ENCODE results near the gene SPTLC2.

Gene SPTLC2

DNA sequence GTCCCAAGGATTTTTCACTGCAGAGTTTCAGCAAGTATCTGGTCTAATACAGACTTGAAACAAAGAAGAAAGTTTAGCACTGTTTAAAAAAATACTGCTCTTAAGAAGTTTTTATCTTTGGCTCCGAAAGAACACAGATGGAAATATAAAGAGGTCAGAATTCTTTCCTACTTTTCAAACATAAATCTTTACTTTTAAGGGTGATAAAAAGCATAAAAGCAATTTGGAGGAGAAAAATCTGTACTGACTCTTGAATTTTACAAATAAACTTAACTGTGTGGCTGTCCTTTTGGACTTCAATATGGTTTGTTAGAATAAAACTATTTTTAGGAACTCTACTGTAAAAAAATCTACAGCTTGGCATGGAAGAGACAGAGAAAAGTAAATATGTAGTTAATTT, 90.2 kb downstream of the SPTLC2 start:
- Histone ChIP-seq H3K36me3 (ENCODE audit: insufficient read depth) (no peaks in the 10 kb centered on the region), H2AFZ (ENCODE audit: low read depth) (no peak overlapping the region), H3K27me3 (ENCODE audit: insufficient read depth, low read depth) (no peaks in the 10 kb centered on the region), H4K20me1 (ENCODE audit: insufficient read depth) (no peaks in the 10 kb centered on the region), H3K4me1 (ENCODE audit: low read depth, poor library complexity, severe bottlenecking) (peaks cover 9% of the 10 kb centered on the region), H3K4me3 (IDR thresholded peaks at IDR 0.05; ENCODE audit: insufficient read depth, low read depth, low read length) (no peak overlapping the region), H3K27ac (no peak overlapping the region), H3K79me2 (ENCODE audit: insufficient read depth, low read depth) (no peaks in the 10 kb centered on the region), H3K4me2 (no peak overlapping the region), H3K9ac (no peak overlapping the region)
- TF ChIP-seq, protein P1, sequence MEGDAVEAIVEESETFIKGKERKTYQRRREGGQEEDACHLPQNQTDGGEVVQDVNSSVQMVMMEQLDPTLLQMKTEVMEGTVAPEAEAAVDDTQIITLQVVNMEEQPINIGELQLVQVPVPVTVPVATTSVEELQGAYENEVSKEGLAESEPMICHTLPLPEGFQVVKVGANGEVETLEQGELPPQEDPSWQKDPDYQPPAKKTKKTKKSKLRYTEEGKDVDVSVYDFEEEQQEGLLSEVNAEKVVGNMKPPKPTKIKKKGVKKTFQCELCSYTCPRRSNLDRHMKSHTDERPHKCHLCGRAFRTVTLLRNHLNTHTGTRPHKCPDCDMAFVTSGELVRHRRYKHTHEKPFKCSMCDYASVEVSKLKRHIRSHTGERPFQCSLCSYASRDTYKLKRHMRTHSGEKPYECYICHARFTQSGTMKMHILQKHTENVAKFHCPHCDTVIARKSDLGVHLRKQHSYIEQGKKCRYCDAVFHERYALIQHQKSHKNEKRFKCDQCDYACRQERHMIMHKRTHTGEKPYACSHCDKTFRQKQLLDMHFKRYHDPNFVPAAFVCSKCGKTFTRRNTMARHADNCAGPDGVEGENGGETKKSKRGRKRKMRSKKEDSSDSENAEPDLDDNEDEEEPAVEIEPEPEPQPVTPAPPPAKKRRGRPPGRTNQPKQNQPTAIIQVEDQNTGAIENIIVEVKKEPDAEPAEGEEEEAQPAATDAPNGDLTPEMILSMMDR (conservative IDR thresholded peaks at IDR 0.05; ENCODE audit: low read depth, low read length), result no peak

DNA sequence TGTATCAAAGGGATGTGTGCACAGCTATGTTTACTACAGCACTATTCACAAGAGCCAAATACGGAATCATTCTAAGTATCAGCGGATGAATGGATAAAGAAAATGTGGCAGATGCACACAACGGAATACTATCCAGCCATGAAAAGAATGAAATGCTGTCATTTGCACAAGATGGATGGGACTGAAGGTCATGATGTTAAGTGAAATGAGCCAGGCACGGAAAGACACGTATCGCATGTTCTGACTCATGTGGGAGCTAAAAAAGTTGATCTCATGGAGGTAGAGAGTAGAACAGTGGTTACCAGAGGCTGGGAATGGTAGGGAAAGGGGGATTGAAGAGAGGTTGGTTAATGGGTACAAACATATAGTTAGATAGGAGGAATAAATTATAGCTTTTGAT, 91.9 kb downstream of the SPTLC2 start:
- Histone ChIP-seq H3K4me3 (IDR thresholded peaks at IDR 0.05; ENCODE audit: insufficient read depth, low read depth, low read length) (no peak overlapping the region), H3K4me2 (no peak overlapping the region), H3K4me1 (ENCODE audit: low read depth, poor library complexity, severe bottlenecking) (no peaks in the 10 kb centered on the region), H2AFZ (ENCODE audit: low read depth) (no peak overlapping the region), H3K9ac (no peak overlapping the region), H3K27ac (no peak overlapping the region), H3K36me3 (ENCODE audit: insufficient read depth) (no peaks in the 10 kb centered on the region), H4K20me1 (ENCODE audit: insufficient read depth) (no peaks in the 10 kb centered on the region), H3K27me3 (ENCODE audit: insufficient read depth, low read depth) (no peaks in the 10 kb centered on the region), H3K79me2 (ENCODE audit: insufficient read depth, low read depth) (no peaks in the 10 kb centered on the region)
- TF ChIP-seq, protein P1 (conservative IDR thresholded peaks at IDR 0.05; ENCODE audit: low read depth, low read length), result no peak

DNA sequence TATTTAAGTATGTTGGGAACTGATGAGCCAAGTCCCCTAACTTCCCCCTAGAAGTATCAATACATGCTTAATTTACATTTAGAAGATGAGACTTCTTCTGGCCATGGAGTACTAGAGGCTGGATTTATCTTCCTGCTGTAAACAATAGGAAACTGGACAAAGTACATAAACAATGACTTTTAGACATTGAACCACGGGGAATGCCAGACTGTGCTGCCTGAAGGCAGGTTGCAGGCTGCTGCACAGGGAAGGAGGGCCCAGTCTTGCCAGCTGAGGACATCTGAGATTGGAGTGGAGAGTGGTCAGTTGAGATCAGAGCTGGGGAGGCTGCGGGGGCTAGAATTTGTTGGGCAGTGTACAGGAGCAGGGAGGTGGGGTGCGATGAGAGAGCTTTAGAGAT, 93.3 kb downstream of the SPTLC2 start:
- no peaks in the 10 kb centered on the region for H4K20me1 ChIP-seq (ENCODE audit: insufficient read depth)
- no peak overlapping the region for H3K4me3 ChIP-seq (IDR thresholded peaks at IDR 0.05; ENCODE audit: insufficient read depth, low read depth, low read length)
- H3K4me1 ChIP-seq (ENCODE audit: low read depth, poor library complexity, severe bottlenecking), result no peaks in the 10 kb centered on the region
- H2AFZ ChIP-seq (ENCODE audit: low read depth), result no peak overlapping the region
- no peak overlapping the region for H3K9ac ChIP-seq
- no peak overlapping the region for H3K4me2 ChIP-seq
- no peak overlapping the region for H3K27ac ChIP-seq
- H3K79me2 ChIP-seq (ENCODE audit: insufficient read depth, low read depth), result no peaks in the 10 kb centered on the region
- TF ChIP-seq, protein P1 (conservative IDR thresholded peaks at IDR 0.05; ENCODE audit: low read depth, low read length), result no peak
- H3K36me3 ChIP-seq (ENCODE audit: insufficient read depth), result no peaks in the 10 kb centered on the region
- H3K27me3 ChIP-seq (ENCODE audit: insufficient read depth, low read depth), result no peaks in the 10 kb centered on the region

DNA sequence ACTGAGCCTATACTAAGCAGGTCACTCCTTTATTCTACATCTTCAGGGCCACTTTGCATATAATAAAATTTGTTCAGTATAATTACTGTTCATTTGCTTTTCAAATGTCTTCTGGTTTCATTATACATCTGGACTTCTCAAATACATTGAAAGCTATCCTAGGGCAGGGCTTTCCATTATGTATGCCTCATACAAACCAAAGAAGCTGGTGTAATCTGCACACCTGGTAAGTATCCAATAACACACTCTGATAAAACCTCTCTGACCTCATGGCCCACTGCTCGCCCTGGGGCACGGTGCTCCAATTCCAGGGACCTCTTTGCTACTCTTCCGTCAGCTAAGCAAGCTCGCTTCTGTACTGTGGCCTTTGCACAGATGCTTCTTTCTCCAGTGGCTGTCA, 95.9 kb downstream of the SPTLC2 start:
- Histone ChIP-seq H3K79me2 (ENCODE audit: insufficient read depth, low read depth) (no peaks in the 10 kb centered on the region), H3K9ac (no peak overlapping the region), H2AFZ (ENCODE audit: low read depth) (no peak overlapping the region), H3K27ac (no peak overlapping the region), H3K27me3 (ENCODE audit: insufficient read depth, low read depth) (no peaks in the 10 kb centered on the region), H3K4me1 (ENCODE audit: low read depth, poor library complexity, severe bottlenecking) (no peaks in the 10 kb centered on the region), H3K4me3 (IDR thresholded peaks at IDR 0.05; ENCODE audit: insufficient read depth, low read depth, low read length) (no peak overlapping the region), H4K20me1 (ENCODE audit: insufficient read depth) (no peaks in the 10 kb centered on the region), H3K4me2 (no peak overlapping the region), H3K36me3 (ENCODE audit: insufficient read depth) (no peaks in the 10 kb centered on the region)
- TF ChIP-seq, protein P1 (conservative IDR thresholded peaks at IDR 0.05; ENCODE audit: low read depth, low read length), result no peak
